ENCODE data around the gene PNLIP.

DNA sequence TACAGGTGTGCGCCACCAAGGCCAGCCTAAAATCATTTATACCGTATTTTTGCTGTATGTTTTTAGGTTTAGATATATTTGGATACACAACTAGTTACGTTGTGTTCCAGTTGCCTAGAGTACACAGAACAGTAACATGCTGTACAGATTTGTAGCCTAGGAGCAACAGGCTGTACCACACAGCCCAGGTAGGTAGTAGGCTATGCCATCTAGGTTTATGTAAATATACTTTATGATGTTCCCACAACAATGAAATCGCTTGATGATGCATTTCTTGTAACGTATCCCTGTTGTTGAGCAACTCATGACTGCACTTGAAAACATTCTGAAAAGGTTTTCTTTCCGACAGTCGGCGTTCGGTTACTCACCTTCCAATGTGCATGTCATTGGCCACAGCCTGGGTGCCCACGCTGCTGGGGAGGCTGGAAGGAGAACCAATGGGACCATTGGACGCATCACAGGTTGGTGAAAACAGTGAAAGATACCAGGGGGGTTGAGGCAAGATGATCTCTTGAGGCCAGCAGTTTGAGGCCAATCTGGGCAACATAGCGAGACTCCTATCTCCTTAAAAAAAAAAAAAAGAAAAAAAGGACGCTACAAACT, 7.7 kb downstream of the PNLIP start:
- TF ChIP-seq POLR2A (IDR thresholded peaks at IDR 0.05): no peak
- TF ChIP-seq, protein P1, sequence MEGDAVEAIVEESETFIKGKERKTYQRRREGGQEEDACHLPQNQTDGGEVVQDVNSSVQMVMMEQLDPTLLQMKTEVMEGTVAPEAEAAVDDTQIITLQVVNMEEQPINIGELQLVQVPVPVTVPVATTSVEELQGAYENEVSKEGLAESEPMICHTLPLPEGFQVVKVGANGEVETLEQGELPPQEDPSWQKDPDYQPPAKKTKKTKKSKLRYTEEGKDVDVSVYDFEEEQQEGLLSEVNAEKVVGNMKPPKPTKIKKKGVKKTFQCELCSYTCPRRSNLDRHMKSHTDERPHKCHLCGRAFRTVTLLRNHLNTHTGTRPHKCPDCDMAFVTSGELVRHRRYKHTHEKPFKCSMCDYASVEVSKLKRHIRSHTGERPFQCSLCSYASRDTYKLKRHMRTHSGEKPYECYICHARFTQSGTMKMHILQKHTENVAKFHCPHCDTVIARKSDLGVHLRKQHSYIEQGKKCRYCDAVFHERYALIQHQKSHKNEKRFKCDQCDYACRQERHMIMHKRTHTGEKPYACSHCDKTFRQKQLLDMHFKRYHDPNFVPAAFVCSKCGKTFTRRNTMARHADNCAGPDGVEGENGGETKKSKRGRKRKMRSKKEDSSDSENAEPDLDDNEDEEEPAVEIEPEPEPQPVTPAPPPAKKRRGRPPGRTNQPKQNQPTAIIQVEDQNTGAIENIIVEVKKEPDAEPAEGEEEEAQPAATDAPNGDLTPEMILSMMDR (IDR thresholded peaks at IDR 0.05): no peak

Data from adrenal gland (tissue), 5 donors.